RWPE2 (cell line): ENCODE data around the gene B4GALNT4.

Source experiments
- ATAC-seq: fragments of 200-7000 bp; cut with Tn5 transposase; 3 replicates; pipeline ENCODE4 v1.9.1; 2021; ENCODE audit warnings: low read depth
- DNase-seq: peaks from one replicate; pipeline ENCODE4 v3.0.0-alpha.2; 2020; ENCODE audit warnings: low spot score
- H3K27ac ChIP-seq: fragments of 450-650 bp; 2 replicates; pipeline ENCODE4 v1.5.1; 2017; ENCODE audit warnings: mild to moderate bottlenecking; ENCODE audit not compliant: poor library complexity, severe bottlenecking
- H3K27me3 ChIP-seq: fragments of 250-450 bp; sonication (Bioruptor Pico); 2 replicates; pipeline ENCODE4 v1.5.1; 2021; ENCODE audit warnings: mild to moderate bottlenecking, moderate library complexity; ENCODE audit not compliant: insufficient read depth, poor library complexity, severe bottlenecking
- H3K36me3 ChIP-seq: fragments of 250-450 bp; sonication (Bioruptor Pico); 2 replicates; pipeline ENCODE4 v1.5.1; 2020; ENCODE audit warnings: low read depth, mild to moderate bottlenecking, moderate library complexity
- H3K4me1 ChIP-seq: fragments of 250-450 bp; sonication (Bioruptor Pico); 2 replicates; pipeline ENCODE4 v1.5.1; 2021; ENCODE audit warnings: mild to moderate bottlenecking, moderate library complexity; ENCODE audit not compliant: insufficient read depth, poor library complexity, severe bottlenecking
- H3K4me3 ChIP-seq: fragments of 250-450 bp; sonication (Bioruptor Pico); 2 replicates; pipeline ENCODE4 v1.5.1; 2021; ENCODE audit warnings: mild to moderate bottlenecking, moderate library complexity; ENCODE audit not compliant: severe bottlenecking
- H3K9me3 ChIP-seq: fragments of 250-450 bp; sonication (Bioruptor Pico); 2 replicates; pipeline ENCODE4 v1.5.1; 2021; ENCODE audit warnings: mild to moderate bottlenecking, moderate library complexity; ENCODE audit not compliant: severe bottlenecking
- TF ChIP-seq, protein P1 (sequence below): fragments of 450-650 bp; IDR thresholded peaks from one replicate; pipeline ENCODE4 v1.5.1; 2017; ENCODE audit warnings: mild to moderate bottlenecking, moderate library complexity; ENCODE audit not compliant: poor library complexity, severe bottlenecking

The B4GALNT4 gene

DNA sequence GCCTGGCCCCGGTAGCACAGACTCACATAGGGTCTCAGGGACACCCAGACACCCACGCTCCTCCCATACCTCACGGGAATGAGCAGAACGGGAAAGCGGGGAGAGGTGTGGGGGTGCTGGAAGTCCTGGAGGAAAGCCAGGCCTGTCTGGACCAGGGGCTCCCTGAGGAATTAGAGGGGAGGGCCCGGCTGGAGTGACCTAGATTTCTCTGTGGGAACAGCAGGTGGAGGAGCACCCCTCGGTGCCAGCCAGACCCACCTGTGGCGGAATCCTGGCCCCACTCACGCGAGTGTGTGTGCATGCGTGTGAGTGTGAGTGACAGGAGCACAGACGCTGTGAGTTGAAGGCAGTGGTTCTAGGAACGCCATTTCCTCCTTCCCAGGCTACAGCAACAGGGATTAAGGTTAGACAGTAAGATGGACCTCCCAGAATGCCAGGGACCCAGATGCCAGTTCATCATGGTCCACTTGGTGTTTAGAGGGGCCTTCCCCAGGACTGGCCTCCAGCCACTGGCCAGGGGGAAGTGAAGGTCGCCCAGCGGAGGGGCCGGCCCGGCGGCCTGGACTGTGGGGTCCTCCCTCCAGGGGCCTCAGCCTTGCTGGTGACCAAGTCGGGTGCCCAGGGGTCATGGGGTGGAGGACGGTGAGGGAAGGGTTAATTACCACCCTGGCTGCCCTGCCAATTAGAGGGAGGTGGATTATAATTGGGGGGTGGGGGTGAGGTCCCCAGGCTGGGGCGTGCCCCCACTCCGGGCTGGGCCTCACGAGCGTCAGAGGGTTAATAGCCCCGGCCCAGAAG lies 25.8 kb downstream of the B4GALNT4 start:
- ATAC-seq (no peak; the same call in 2 of the 3 replicates), DNase-seq (no peak)
- Histone ChIP-seq H3K36me3 (peaks cover 27% of the 10 kb centered on the region), H3K4me3 (peak overlapping the region; percentile 90), H3K27me3 (no peaks in the 10 kb centered on the region), H3K4me1 (peaks cover 12% of the 10 kb centered on the region), H3K9me3 (no peaks in the 10 kb centered on the region), H3K27ac (peak overlapping the region; percentile 91)
- TF ChIP-seq, protein P1, sequence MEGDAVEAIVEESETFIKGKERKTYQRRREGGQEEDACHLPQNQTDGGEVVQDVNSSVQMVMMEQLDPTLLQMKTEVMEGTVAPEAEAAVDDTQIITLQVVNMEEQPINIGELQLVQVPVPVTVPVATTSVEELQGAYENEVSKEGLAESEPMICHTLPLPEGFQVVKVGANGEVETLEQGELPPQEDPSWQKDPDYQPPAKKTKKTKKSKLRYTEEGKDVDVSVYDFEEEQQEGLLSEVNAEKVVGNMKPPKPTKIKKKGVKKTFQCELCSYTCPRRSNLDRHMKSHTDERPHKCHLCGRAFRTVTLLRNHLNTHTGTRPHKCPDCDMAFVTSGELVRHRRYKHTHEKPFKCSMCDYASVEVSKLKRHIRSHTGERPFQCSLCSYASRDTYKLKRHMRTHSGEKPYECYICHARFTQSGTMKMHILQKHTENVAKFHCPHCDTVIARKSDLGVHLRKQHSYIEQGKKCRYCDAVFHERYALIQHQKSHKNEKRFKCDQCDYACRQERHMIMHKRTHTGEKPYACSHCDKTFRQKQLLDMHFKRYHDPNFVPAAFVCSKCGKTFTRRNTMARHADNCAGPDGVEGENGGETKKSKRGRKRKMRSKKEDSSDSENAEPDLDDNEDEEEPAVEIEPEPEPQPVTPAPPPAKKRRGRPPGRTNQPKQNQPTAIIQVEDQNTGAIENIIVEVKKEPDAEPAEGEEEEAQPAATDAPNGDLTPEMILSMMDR, result no peak

DNA sequence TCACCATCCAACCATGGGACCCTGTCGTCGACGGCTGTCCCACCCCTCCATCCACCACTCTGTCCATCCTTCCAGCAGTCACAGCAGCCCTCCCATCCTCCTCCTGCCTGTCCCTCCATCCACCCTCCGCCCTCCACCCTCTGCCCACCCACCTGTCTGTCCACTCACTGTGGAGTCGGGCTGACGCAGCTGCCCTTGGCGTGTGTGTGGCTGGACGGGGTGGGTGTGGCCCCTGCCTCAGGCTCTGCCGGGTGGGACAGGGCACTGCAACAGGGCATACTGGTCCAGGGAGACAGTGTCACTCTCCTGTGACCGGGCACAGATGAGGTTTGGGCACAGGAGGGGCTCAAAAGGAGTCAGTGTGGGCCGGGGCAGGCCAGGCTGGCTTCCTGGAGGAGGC lies 26.6 kb downstream of the B4GALNT4 start:
- H3K27ac ChIP-seq, result peak overlapping the region; percentile 91
- ATAC-seq, result no peak

DNA sequence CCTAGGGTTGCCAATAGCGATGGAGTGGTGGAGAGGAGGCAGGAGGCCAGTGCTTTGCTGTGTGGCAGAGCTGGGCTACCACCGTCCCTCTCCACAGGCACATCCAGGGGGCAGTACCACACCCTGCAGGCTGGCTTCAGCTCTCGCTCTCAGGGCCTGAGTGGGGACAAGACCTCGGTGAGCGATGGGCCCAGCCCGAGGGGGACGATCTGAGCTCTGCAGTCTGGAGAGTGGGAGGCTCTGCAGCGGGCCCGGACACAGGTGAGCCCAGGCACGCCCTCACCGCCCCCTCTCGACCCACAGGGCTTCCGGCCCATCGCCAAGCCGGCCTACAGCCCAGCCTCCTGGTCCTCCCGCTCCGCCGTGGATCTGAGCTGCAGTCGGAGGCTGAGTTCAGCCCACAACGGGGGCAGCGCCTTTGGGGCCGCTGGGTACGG lies 27.2 kb downstream of the B4GALNT4 start:
- TF ChIP-seq, protein P1, result no peak
- H3K4me3 ChIP-seq, result peak overlapping the region; percentile 90
- H3K9me3 ChIP-seq, result no peaks in the 10 kb centered on the region
- peak overlapping the region; percentile 91 for H3K27ac ChIP-seq
- no peak for DNase-seq
- peak; percentile 5; the same call in 1 of the 3 replicates for ATAC-seq
- no peaks in the 10 kb centered on the region for H3K27me3 ChIP-seq
- peaks cover 29% of the 10 kb centered on the region for H3K36me3 ChIP-seq
- H3K4me1 ChIP-seq, result peaks cover 12% of the 10 kb centered on the region

More for the DNA sequence above, 26.6 kb downstream of the B4GALNT4 start:
- no peaks in the 10 kb centered on the region for H3K27me3 ChIP-seq
- TF ChIP-seq, protein P1, result no peak
- H3K36me3 ChIP-seq, result peaks cover 29% of the 10 kb centered on the region
- peaks cover 12% of the 10 kb centered on the region for H3K4me1 ChIP-seq
- H3K9me3 ChIP-seq, result no peaks in the 10 kb centered on the region
- DNase-seq, result no peak
- H3K4me3 ChIP-seq, result peak overlapping the region; percentile 90

DNA sequence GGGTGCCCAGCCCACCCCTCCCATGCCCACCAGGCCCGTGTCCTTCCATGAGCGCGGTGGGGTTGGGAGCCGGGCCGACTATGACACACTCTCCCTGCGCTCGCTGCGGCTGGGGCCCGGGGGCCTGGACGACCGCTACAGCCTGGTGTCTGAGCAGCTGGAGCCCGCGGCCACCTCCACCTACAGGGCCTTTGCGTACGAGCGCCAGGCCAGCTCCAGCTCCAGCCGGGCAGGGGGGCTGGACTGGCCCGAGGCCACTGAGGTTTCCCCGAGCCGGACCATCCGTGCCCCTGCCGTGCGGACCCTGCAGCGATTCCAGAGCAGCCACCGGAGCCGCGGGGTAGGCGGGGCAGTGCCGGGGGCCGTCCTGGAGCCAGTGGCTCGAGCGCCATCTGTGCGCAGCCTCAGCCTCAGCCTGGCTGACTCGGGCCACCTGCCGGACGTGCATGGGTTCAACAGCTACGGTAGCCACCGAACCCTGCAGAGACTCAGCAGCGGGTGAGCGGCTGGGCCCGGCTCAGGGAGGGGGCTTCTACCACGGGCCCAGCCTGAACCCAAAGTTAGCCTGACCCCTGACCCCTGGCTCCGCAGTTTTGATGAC lies 27.7 kb downstream of the B4GALNT4 start:
- H3K9me3 ChIP-seq, result no peaks in the 10 kb centered on the region
- no peak overlapping the region for H3K4me3 ChIP-seq
- no peaks in the 10 kb centered on the region for H3K27me3 ChIP-seq
- H3K27ac ChIP-seq, result peak overlapping the region; percentile 91
- TF ChIP-seq, protein P1, result no peak
- no peak for DNase-seq
- peaks cover 12% of the 10 kb centered on the region for H3K4me1 ChIP-seq
- peaks cover 29% of the 10 kb centered on the region for H3K36me3 ChIP-seq
- no peak for ATAC-seq
